ENCODE data around the gene KLHL14.
"Not testable (repeated sequence)": the region's sequence is repeated elsewhere in the genome, so short reads cannot be mapped to it uniquely, and the experiment has no call there.

Gene KLHL14

GRCh38 chr18:32714571-32715148 lies 58.2 kb downstream of the KLHL14 start:
- peak; percentile 88 for DNase-seq

- no peak for DNase-seq
Observed at GRCh38 chr18:32712860-32713259, 60.0 kb downstream of the KLHL14 start.

DNA sequence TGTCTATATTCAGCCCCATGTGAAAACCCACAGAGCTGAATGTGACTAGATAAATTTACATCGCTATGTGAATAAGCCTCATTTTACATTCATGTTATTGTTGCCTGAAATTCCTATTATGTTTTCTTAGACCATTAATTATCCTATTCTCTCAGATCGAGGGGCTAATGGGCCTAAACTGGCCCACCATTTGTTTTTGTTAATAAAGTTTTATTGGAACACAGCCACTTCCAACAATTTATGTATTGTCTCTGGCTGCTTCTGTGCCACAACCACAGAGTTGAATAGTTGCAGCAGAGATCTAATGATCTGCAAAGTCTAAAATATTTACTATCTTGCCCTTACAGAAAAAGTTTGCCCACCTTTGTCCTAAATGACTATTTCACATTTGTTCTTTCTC lies 61.0 kb downstream of the KLHL14 start:
- no peak for DNase-seq

DNA sequence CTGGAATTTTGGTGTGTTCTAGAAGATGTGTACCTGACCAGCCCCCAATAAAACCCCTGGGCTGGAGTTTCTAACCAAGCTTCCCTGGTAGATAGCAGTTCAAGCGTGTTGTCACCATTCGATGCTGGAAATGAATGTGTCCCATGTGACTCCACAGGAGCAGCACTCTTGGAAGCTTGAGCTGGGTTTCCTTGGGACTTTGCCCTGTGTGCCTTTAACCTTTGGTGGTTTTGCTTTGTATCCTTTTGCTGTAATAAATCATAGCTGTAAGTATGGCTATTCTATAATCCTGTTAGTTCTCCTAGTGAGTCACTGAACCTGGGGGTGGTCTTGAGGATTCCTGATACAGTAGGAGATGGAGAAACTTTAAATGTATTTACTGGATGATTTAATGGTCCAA lies 65.2 kb downstream of the KLHL14 start:
- no peak for DNase-seq

DNA sequence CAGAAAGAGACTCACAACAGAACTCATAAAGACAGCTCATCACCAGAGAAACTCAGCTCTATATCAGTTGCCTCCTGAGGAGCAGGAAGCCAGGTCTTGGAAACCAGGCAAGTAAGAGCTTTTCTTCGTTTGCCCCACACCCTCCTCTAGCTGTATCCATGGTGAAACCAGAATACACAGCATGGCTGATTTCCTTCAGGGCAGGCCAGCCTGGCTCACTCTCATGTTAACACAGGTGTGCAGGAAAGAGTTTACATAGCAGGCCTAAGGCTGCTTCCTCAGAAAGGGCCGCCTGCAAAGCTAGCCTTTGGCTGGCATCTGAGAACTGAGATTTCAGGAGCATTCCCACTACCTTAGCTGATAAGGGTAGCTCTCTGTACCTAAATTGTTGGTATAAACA lies 65.7 kb downstream of the KLHL14 start:
- no peak for DNase-seq

DNA sequence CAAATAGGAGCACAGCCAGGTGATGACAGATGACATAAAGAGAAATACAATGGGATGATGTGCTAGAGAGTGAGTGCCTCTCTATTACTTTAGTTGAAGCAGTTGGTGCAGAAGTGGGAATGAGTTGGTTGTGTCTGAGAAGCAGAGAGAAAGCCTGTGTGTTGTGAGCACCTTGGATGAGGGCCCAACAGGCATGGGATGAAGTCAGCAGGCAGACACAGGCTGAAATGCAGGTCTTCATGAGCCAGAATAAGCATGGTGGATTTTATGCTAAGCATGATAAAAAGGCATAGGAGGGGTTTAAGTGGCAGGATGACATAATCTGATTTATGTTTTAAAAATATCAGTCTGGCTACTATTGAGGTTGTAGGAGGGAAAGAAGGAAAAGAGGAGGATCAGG lies 71.5 kb downstream of the KLHL14 start:
- no peak for DNase-seq

- no peak for DNase-seq
Observed at GRCh38 chr18:32698153-32698552, 74.7 kb downstream of the KLHL14 start.

- no peak for DNase-seq
Observed at GRCh38 chr18:32696376-32696775, 76.4 kb downstream of the KLHL14 start.

DNA sequence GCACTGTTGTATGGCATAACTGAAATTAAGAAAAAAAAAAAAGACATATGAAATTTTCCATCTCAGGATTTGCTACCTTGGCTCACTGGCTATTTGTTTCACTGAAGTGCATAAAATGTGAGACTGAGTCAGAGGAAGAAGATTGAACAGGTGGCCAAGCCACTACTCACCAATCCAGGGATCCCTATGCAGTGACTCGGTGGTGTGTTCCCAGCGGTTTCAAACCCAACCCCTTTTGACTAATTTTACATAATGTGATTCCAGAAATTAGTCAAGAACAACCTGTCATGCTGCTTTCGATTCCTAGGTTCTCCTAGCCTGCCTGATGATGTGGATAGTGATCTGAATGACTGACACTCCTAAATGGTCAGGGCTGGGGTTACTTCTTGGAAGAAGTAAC lies 77.3 kb downstream of the KLHL14 start:
- no peak for DNase-seq

DNA sequence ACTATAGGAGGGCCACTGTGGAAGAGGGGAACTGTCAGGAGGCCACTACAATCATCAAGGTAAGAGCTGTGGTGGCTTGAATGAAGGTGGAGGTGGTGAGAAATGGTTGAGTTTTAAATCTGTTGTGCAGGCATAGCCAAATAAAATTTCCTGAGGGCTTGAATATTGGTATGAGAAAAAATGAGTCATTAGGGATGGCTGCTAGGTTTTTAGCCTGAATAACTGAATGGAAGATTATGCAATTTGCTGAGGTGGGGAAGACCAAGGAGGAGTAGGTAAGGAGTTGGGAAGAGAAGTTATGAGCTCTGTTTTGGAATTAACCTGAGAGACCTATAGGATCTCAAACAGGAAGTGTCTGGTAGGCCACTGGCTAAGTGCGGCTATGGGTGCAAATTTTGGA lies 84.0 kb downstream of the KLHL14 start:
- DNase-seq: no peak

DNA sequence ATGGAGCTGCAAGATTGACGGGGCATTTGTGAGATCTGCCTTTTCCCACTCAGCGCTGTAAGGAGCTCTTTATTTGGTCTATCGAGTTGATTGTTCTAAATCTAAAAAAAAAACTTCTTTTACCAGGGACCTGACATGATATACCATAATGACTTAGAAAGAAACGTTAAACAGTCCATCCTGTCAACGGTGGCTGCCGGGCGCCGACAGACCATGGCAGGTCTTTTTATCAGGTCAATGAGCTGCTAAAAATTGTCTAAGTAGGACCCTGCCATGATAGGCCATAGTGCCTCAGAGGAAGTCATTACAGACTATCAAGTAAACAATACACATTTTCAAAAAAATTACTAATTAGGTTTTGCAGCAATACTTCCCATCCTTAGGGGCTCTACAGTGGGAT lies 87.9 kb downstream of the KLHL14 start:
- DNase-seq: no peak

- DNase-seq: no peak
Observed at GRCh38 chr18:32684096-32684495, 88.7 kb downstream of the KLHL14 start.

DNA sequence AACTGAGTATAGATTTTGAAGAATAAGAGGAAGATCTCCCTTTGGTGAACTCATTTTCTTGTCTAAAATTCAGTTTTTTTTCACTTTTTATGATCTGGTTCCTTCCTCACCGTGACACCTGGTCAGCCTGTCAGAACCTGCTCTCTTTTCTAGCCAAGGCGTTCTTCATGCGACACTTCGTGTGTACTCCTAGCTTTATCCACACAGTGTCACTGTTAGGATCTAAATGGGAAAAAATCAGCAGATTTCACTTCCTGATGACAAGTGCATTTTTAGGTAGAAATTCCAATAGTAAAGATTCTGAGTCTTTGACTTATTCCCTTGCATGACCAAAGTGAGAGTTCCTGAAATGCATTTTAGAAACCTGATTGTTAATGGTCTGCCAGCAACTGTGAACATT lies 89.8 kb downstream of the KLHL14 start:
- DNase-seq: no peak

DNA sequence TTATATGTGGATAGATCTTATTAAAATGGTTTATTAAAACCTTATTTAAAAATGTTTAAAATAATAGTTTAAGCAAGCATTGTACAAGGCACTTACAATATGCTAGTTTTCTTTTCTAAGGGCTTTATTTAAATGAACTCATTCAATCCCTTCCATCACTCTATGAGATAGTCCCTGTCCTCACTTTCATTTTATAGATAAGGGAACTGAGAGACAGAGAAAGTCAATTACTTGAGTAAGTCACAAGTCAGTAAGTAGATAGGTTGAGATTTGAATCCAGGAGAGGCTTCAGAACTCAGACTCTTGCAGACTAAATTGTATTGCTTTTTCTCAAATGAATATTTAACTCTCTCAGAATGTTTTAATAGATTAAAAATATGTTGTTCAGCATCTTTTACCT lies 95.2 kb downstream of the KLHL14 start:
- no peak for DNase-seq

GRCh38 chr18:32674491-32674890 lies 98.3 kb downstream of the KLHL14 start:
- DNase-seq: peak; percentile 4

GRCh38 chr18:32672398-32672797 lies 100.4 kb downstream of the KLHL14 start:
- no peak for DNase-seq

DNA sequence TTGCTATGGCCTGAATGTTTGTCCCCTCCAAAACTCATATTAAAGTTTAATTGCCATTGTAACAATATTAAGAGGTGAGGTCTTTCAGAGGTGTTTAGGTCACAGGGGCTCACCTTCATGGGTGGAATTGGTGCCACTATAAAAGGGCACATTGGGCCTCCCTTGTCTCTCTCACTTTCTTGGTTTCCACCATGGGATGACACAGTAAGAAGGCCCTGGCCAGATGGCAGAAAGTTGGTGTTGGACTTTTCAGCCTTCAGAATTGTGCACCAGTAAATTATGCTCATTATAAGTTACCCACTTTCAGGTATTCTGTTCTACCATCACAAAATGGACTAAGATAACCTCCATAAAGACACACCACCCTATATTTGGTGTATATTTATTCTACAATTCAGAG lies 102.1 kb downstream of the KLHL14 start:
- no peak for DNase-seq

DNA sequence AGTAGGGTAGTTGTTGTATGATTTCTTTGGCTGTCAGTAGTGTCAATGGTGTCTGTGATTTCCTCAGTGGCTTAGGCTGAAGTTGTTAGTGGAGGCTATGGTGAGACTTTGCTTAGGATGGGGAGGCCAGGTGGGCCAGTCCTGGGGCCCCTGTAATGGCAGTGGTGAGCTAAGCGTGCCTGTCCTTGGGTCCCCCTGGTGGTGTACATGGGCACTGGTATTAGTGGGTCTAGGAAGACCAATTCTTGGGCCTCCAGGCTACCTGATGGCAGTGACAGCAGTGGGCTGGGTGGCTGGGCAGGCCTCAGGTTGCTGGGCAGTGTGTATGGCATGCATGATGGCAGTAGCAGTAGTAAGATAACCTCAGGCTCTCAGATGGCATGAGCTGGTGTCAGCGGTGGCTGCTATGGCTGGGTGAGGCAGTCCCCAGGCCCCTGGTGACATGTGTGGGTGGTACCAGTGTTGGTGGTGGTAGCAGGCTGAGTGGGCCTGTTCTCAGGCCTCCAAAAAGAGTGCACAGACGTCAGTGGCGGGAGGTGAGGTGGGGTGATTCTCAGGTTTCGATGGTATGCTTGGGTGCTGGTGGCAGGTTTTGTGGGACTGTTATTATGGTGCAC lies 103.2 kb downstream of the KLHL14 start:
- DNase-seq: no peak

GRCh38 chr18:32668956-32669355 lies 103.9 kb downstream of the KLHL14 start:
- DNase-seq: no peak

GRCh38 chr18:32661486-32662299 lies 111.1 kb downstream of the KLHL14 start:
- DNase-seq: no peak

DNA sequence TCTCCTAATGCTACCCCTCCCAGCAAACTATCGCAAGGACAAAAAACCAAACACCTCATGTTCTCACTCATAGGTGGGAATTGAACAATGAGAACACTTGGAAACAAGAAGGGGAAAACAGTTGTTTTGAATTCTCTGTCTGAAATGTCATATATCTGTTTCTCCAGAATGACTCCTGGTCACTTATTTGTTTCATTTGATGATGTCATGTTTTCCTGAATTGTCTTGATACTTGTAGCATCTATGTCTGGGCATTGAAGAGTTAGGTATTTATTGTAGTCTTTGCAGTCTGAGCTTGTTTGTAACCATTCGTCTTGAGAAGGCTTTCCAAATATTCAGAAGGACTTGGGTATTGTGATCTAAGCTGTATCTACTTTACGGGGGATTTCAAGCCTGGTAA lies 118.3 kb downstream of the KLHL14 start:
- not testable (repeated sequence) for DNase-seq

GRCh38 chr18:32637659-32638058 lies 135.2 kb downstream of the KLHL14 start:
- DNase-seq: not testable (repeated sequence)

GRCh38 chr18:32637226-32637625 lies 135.6 kb downstream of the KLHL14 start:
- DNase-seq: no peak

GRCh38 chr18:32634876-32635431 lies 137.9 kb downstream of the KLHL14 start:
- DNase-seq: no peak

Data from NCI-H748 treated with DMSO at 0.1 percent for 48 hours (cell line).